Measurements from ENCODE around the gene CIDEB.

GRCh38 chr14:24298892-24299254 lies 8.9 kb downstream of the CIDEB start:
- TF ChIP-seq, protein P1, sequence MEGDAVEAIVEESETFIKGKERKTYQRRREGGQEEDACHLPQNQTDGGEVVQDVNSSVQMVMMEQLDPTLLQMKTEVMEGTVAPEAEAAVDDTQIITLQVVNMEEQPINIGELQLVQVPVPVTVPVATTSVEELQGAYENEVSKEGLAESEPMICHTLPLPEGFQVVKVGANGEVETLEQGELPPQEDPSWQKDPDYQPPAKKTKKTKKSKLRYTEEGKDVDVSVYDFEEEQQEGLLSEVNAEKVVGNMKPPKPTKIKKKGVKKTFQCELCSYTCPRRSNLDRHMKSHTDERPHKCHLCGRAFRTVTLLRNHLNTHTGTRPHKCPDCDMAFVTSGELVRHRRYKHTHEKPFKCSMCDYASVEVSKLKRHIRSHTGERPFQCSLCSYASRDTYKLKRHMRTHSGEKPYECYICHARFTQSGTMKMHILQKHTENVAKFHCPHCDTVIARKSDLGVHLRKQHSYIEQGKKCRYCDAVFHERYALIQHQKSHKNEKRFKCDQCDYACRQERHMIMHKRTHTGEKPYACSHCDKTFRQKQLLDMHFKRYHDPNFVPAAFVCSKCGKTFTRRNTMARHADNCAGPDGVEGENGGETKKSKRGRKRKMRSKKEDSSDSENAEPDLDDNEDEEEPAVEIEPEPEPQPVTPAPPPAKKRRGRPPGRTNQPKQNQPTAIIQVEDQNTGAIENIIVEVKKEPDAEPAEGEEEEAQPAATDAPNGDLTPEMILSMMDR (conservative IDR thresholded peaks at IDR 0.05; ENCODE audit: low read depth, low read length): no peak
- TF ChIP-seq POLR2A (IDR thresholded peaks at IDR 0.05; ENCODE audit: low read depth, low read length) (no peak), FOS (IDR thresholded peaks at IDR 0.05; ENCODE audit: low read depth, low read length) (no peak), SMC3 (IDR thresholded peaks at IDR 0.05; ENCODE audit: low read depth, low read length) (no peak), RAD21 (IDR thresholded peaks at IDR 0.05; ENCODE audit: low read length) (no peak), CHD1 (IDR thresholded peaks at IDR 0.05; ENCODE audit: low read depth, low read length) (no peak), RFX5 (IDR thresholded peaks at IDR 0.05; ENCODE audit: low read depth, low read length) (no peak), MAZ (IDR thresholded peaks at IDR 0.05; ENCODE audit: borderline replicate concordance, low read depth, low read length) (no peak), MXI1 (IDR thresholded peaks at IDR 0.05; ENCODE audit: borderline replicate concordance, low read depth, low read length) (no peak), ELK1 (IDR thresholded peaks at IDR 0.05; ENCODE audit: borderline replicate concordance, low read depth, low read length) (no peak), CEBPB (IDR thresholded peaks at IDR 0.05; ENCODE audit: low read depth, low read length) (no peak), MAFK (IDR thresholded peaks at IDR 0.05; ENCODE audit: low read depth, low read length) (no peak), BHLHE40 (IDR thresholded peaks at IDR 0.05; ENCODE audit: low read depth, low read length) (no peak)
